SJSA1 (cell line): Measurements from ENCODE around the gene EVA1A. TPM values are rescaled to one million over a fixed set of nuclear protein-coding genes. Genes with fewer than 3 reads are reported as not detected.

Experiments
- DNase-seq, 2 experiments: peaks; one replicate each; pipeline ENCODE4 v3.0.0-alpha.2; 2015 to 2020; ENCODE audit warnings: low spot score in 2 of 2, low read depth in 1 of 2
- H3K27ac ChIP-seq: fragments of 250-450 bp; sonication (Bioruptor Pico); 2 replicates; pipeline ENCODE4 v1.5.1; 2020; ENCODE audit warnings: mild to moderate bottlenecking, moderate library complexity
- H3K27me3 ChIP-seq: fragments of 250-450 bp; sonication (Bioruptor Pico); replicated peaks from 2 replicates; pipeline ENCODE4 v1.5.1; 2020; ENCODE audit warnings: mild to moderate bottlenecking, moderate library complexity
- H3K36me3 ChIP-seq: fragments of 250-450 bp; sonication (Bioruptor Pico); 2 replicates; pipeline ENCODE4 v1.5.1; 2020; ENCODE audit warnings: mild to moderate bottlenecking
- H3K4me1 ChIP-seq: fragments of 250-450 bp; sonication (Bioruptor Pico); replicated peaks from 2 replicates; pipeline ENCODE4 v1.6.1; 2021; ENCODE audit warnings: mild to moderate bottlenecking
- H3K4me3 ChIP-seq: fragments of 250-450 bp; sonication (Bioruptor Pico); 2 replicates; pipeline ENCODE4 v1.5.1; 2020; ENCODE audit warnings: mild to moderate bottlenecking
- H3K9me3 ChIP-seq: fragments of 250-450 bp; sonication (Bioruptor Pico); replicated peaks from 2 replicates; pipeline ENCODE4 v1.5.1; 2020; ENCODE audit warnings: mild to moderate bottlenecking
- total RNA-seq: library from RNA; depleted of rRNA; stranded (reverse); fragments of >200 nt; shearing (Covaris generic); gene quantifications from 2 replicates; pipeline ENCODE4 v1.2.3, GENCODE V29; 2014; rRNA removed

The EVA1A gene
- total RNA-seq: 152 and 214 TPM in 2 replicates

DNA sequence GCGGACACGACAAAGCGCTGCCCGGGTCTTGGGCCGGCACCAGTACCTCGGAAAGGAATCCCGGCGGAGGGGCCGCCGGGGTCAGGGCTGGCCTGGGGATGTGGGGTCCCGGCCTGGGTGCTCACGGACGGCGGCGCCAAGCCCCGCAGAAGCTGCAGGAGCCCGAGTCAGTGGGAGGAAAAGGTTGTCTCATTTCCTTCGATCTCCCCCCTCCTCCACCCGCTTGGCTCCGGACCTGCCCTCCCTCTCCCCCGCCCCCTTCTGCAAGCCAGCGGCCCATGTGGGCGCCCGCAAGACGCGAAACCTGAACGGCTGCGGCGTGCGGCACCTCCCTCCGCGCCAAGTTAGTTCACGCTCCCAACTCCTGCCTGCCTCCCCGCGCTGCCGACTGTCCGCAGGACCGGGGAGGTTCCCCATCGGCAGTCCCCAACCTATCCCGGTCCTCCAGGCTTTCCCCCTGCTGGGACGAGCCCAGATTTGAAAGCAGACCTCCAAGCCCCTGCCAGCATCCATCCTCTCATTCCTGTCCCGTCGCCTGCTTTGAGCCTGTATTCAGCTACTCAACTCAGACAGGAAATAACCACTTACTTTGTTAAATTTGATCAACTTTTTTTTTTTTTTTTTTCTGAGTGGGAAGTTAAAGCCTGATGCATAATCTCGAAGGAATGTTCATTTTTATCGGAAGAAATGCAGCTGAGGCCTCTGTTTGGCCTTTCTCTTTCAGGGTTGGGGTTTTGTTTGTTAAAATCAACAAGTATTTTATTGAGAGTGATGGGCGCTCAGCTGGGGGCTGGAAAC lies at the start of gene EVA1A:
Gene EVA1A, minus strand, starts transcription at position 172 of the 798 bp plus-strand sequence. CDS start 42,799 bp downstream, outside the sequence.
- H3K27ac ChIP-seq: peak within 1 kb of the TSS; percentile 94
- no peaks in the 10 kb centered on the region for H3K9me3 ChIP-seq
- DNase-seq: peak; percentile 87 to 92
- peak within 1 kb of the TSS; percentile 80 for H3K4me3 ChIP-seq
- H3K36me3 ChIP-seq: peaks cover 46% of the 10 kb centered on the region
- H3K27me3 ChIP-seq: no peaks in the 10 kb centered on the region
- H3K4me1 ChIP-seq: peaks cover 57% of the 10 kb centered on the region

- H3K27me3 ChIP-seq: no peaks in the 10 kb centered on the region
- H3K4me1 ChIP-seq: peaks cover 41% of the 10 kb centered on the region
- no peaks in the 10 kb centered on the region for H3K9me3 ChIP-seq
- no peak overlapping the region for H3K4me3 ChIP-seq
- H3K27ac ChIP-seq: no peak overlapping the region
- H3K36me3 ChIP-seq: no peaks in the 10 kb centered on the region
- DNase-seq: no peak
Observed at GRCh38 chr2:75609937-75610508, 49.3 kb upstream of the EVA1A start.

DNA sequence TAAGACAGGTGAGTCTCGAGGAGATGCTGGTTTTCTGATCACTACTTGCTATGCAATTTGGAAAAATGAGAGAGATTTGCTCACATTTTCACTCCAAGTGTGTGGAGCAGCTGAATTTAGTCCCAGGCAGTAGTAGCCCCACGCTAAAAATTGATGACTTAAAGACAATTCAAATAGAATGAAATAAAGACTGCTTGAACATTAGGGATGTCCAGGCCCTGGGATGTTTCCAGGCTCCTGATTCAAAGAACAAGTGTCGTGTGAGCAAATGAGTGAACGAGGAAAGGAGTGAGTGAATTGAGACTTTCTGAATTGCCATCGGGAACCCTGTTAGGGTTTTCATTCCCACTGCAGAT lies 48.6 kb upstream of the EVA1A start:
- Histone ChIP-seq H3K36me3 (no peaks in the 10 kb centered on the region), H3K27ac (no peak overlapping the region), H3K9me3 (no peaks in the 10 kb centered on the region), H3K4me3 (no peak overlapping the region), H3K4me1 (peaks cover 48% of the 10 kb centered on the region), H3K27me3 (no peaks in the 10 kb centered on the region)
- DNase-seq: no peak

DNA sequence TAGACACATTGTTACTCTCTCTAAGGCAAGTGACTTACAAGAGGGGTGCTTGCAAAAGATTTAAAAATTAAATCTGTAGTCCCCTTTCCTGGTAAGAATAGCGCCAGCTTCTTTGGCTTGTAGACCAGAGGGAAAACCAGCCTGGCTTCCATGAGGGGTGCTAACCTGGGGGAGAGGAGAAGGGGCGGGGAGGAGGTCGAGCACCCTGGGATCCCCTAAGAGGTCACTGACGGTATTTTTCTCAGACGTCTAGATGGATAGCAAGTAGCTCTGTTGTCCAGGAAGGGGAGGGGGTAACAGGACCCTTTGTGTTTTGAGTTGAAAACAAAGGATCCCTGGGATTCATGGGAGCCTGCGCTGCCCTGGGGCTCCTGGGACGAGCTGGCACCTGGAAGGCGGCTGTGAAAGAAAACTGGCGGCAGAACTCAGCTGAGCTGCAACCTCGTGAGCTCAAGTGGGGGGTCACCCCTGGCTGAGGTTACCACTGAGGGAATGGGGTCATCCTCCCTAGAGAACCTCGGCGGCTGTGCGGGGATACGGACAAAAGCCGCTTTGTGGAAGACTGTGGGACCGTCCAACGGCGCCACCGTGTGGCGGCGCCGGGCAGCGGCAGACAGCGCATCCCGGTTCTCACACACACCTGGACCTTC lies 48.1 kb upstream of the EVA1A start:
- Histone ChIP-seq H3K4me1 (peaks cover 53% of the 10 kb centered on the region), H3K36me3 (no peaks in the 10 kb centered on the region), H3K27me3 (no peaks in the 10 kb centered on the region), H3K4me3 (no peak overlapping the region), H3K9me3 (no peaks in the 10 kb centered on the region), H3K27ac (peak overlapping the region; percentile 93; the same call in 1 of the 2 replicates)
- peak; percentile 63 to 66 for DNase-seq

DNA sequence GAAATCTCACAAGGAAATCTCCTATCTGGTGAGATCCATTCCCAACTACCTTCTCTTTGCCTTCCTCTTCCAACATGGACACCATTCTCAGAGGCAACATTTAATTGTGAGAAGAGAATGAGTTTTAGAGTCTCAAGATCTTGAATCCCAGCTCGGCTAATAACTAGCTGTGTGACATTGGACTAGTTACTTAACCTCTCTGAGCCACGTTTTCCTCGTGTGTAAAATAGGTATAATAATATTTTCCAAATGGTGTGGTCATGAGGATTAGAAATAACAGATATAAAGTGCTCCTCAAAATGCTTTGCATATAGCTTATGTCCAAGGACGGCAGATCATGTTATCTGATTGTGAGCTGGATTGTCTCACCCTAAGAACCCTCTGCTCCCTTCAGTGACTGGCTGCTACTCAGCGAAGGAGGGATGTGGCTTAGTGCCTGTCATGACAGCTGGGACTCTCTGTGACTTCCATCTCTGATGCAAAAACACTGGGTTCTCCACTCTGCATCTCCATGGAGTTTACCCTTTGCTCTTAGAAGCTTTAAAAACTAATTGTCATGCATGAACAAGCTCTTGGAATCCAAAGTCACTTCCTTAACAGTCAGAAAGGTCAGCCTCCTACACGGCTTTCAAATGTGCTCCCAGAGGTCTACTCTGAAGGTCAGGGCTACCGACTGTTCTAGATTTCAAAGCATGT lies 47.4 kb upstream of the EVA1A start:
- Histone ChIP-seq H3K36me3 (no peaks in the 10 kb centered on the region), H3K4me3 (no peak overlapping the region), H3K4me1 (peaks cover 59% of the 10 kb centered on the region), H3K9me3 (no peaks in the 10 kb centered on the region), H3K27ac (peak overlapping the region; percentile 93), H3K27me3 (no peaks in the 10 kb centered on the region)
- peak in 1 of 2 experiments; percentile 20 for DNase-seq

DNA sequence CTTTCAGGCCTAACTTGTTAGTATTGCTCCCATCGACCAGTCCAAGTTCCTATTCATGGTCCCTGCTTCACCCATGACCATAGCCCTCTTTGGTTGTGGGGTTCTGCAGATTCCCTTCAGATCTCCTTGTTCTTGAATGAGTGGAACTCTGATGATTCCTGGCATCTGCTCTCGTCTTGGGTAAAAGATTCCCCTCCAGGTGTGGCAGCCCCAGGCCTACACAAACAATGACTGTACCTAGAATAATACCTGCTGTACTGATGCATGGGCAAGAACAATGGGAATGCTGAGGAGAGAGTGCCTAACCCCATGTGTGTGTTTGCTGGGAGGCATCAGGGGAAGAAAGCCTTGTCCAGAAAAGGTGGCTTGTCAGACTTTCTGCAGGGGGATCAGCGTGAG lies 46.7 kb upstream of the EVA1A start:
- H3K27me3 ChIP-seq: no peaks in the 10 kb centered on the region
- DNase-seq: no peak
- no peaks in the 10 kb centered on the region for H3K9me3 ChIP-seq
- no peak overlapping the region for H3K4me3 ChIP-seq
- peak overlapping the region; percentile 93 for H3K27ac ChIP-seq
- peaks cover 67% of the 10 kb centered on the region for H3K4me1 ChIP-seq
- no peaks in the 10 kb centered on the region for H3K36me3 ChIP-seq

GRCh38 chr2:75606761-75607399 lies 46.1 kb upstream of the EVA1A start:
- peak; percentile 75 to 86 for DNase-seq

GRCh38 chr2:75605770-75606529 lies 45.2 kb upstream of the EVA1A start:
- H3K4me1 ChIP-seq: peaks cover 78% of the 10 kb centered on the region

More at GRCh38 chr2:75606761-75607399, 46.1 kb upstream of the EVA1A start:
- Histone ChIP-seq H3K4me1 (peaks cover 72% of the 10 kb centered on the region), H3K27ac (peak overlapping the region; percentile 93), H3K4me3 (no peak overlapping the region), H3K36me3 (no peaks in the 10 kb centered on the region), H3K9me3 (no peaks in the 10 kb centered on the region), H3K27me3 (no peaks in the 10 kb centered on the region)

GRCh38 chr2:75604484-75604883 lies 43.7 kb upstream of the EVA1A start:
- no peaks in the 10 kb centered on the region for H3K9me3 ChIP-seq
- peak overlapping the region; percentile 93 for H3K27ac ChIP-seq
- H3K27me3 ChIP-seq: no peaks in the 10 kb centered on the region
- H3K36me3 ChIP-seq: no peaks in the 10 kb centered on the region
- H3K4me3 ChIP-seq: no peak overlapping the region
- peaks cover 90% of the 10 kb centered on the region for H3K4me1 ChIP-seq
- no peak for DNase-seq

More at GRCh38 chr2:75605770-75606529, 45.2 kb upstream of the EVA1A start:
- H3K9me3 ChIP-seq: no peaks in the 10 kb centered on the region
- DNase-seq: peak; percentile 93 to 98
- H3K36me3 ChIP-seq: no peaks in the 10 kb centered on the region
- peak overlapping the region; percentile 93 for H3K27ac ChIP-seq
- no peak overlapping the region for H3K4me3 ChIP-seq
- no peaks in the 10 kb centered on the region for H3K27me3 ChIP-seq

DNA sequence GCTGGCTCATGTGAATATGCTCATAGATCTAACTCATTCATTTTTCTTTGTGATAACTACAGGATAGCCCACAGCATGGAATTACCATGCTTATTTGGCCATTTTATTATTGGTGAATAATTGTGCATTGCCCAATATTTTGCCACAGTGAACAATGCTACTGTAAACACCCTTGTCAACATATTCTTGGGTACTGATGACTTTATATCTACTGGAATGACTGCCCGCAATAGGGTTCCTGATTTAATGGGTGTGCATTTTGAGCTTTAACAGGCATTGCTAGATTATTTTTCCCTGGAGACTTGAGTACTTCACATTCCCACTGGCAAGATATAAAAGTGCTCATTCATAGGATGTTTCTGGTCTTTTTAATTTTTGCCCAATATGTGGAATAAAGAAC lies 42.7 kb upstream of the EVA1A start:
- Histone ChIP-seq H3K9me3 (no peaks in the 10 kb centered on the region), H3K27ac (peak overlapping the region; percentile 93), H3K4me1 (peaks cover 84% of the 10 kb centered on the region), H3K36me3 (no peaks in the 10 kb centered on the region), H3K4me3 (no peak overlapping the region), H3K27me3 (no peaks in the 10 kb centered on the region)
- DNase-seq: peak in 1 of 2 experiments; percentile 19

GRCh38 chr2:75602724-75603342 lies 42.1 kb upstream of the EVA1A start:
- no peaks in the 10 kb centered on the region for H3K27me3 ChIP-seq
- peaks cover 77% of the 10 kb centered on the region for H3K4me1 ChIP-seq
- peak overlapping the region; percentile 93 for H3K27ac ChIP-seq
- H3K9me3 ChIP-seq: no peaks in the 10 kb centered on the region
- H3K4me3 ChIP-seq: no peak overlapping the region
- peak; percentile 79 to 85 for DNase-seq
- no peaks in the 10 kb centered on the region for H3K36me3 ChIP-seq

- no peak overlapping the region for H3K27ac ChIP-seq
- peaks cover 74% of the 10 kb centered on the region for H3K4me1 ChIP-seq
- no peaks in the 10 kb centered on the region for H3K27me3 ChIP-seq
- no peak overlapping the region for H3K4me3 ChIP-seq
- no peaks in the 10 kb centered on the region for H3K9me3 ChIP-seq
- H3K36me3 ChIP-seq: no peaks in the 10 kb centered on the region
- peak in 1 of 2 experiments; percentile 14 for DNase-seq
Observed at GRCh38 chr2:75600461-75601011, 39.8 kb upstream of the EVA1A start.
